ENCODE measurements around the gene TMA16.

The TMA16 gene

GRCh38 chr4:163558539-163559044 is 64.1 kb downstream of the TMA16 start:
- no peak for DNase-seq (ENCODE audit: extremely low read depth in 1 of 2, low read depth in 1 of 2)

GRCh38 chr4:163562496-163562895 is 68.0 kb downstream of the TMA16 start:
- no peak for DNase-seq (ENCODE audit: extremely low read depth in 1 of 2, low read depth in 1 of 2)

DNA sequence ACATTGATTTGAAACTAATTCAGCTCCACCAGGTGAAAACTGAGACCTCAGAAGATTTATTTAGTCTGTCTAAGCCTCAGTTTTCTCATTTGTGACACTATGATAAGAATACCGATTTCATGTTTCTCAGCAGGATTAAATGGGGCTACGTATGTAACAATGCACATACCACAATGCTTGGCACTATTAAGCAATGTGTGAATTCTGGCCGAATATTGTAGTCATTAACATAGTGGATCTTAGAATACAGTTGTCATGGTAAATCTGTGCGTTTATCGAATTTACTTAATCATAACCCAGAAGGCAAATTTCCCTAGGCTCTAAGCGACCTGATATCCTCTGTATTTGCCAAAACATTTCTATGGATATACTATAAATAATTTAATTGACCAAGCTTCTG is 69.1 kb downstream of the TMA16 start:
- no peak for DNase-seq (ENCODE audit: extremely low read depth in 1 of 2, low read depth in 1 of 2)

GRCh38 chr4:163564221-163564720 is 69.8 kb downstream of the TMA16 start:
- DNase-seq (ENCODE audit: extremely low read depth in 1 of 2, low read depth in 1 of 2) = no peak

- no peak for DNase-seq (ENCODE audit: extremely low read depth in 1 of 2, low read depth in 1 of 2)
Measured at GRCh38 chr4:163565226-163566135, 71.0 kb downstream of the TMA16 start.

- no peak for DNase-seq (ENCODE audit: extremely low read depth in 1 of 2, low read depth in 1 of 2)
Measured at GRCh38 chr4:163566257-163566796, 71.8 kb downstream of the TMA16 start.

GRCh38 chr4:163568843-163569242 is 74.4 kb downstream of the TMA16 start:
- no peak for DNase-seq (ENCODE audit: extremely low read depth in 1 of 2, low read depth in 1 of 2)
